Mesothelial cell of epicardium (in vitro differentiated cells): ENCODE measurements around the gene ZNF830. TPM values are rescaled to one million over a fixed set of nuclear protein-coding genes. Genes with fewer than 3 reads are reported as not detected.

Experiments used
- DNase-seq, 2 experiments: peaks; one replicate each; pipeline ENCODE4 v3.0.0; 2021; ENCODE audit warnings: low spot score in 2 of 2; ENCODE audit not compliant: unreplicated experiment in 2 of 2
- H3K27ac Mint-ChIP-seq: 2 replicates; pipeline ENCODE4 v1.8.0; 2021; ENCODE audit warnings: mixed read lengths
- H3K27me3 Mint-ChIP-seq: 2 replicates; pipeline ENCODE4 v1.8.0; 2021; ENCODE audit warnings: low read depth, mixed read lengths
- H3K36me3 Mint-ChIP-seq: 2 replicates; pipeline ENCODE4 v1.8.0; 2021; ENCODE audit warnings: mixed read lengths
- H3K4me1 Mint-ChIP-seq: 2 replicates; pipeline ENCODE4 v1.8.0; 2021; ENCODE audit warnings: mixed read lengths
- H3K4me3 Mint-ChIP-seq: 2 replicates; pipeline ENCODE4 v1.8.0; 2021; ENCODE audit warnings: mild to moderate bottlenecking, moderate library complexity, mixed read lengths
- H3K9me3 Mint-ChIP-seq: 2 replicates; pipeline ENCODE4 v1.8.0; 2021; ENCODE audit warnings: mixed read lengths
- total RNA-seq: library from RNA; stranded (reverse); gene quantifications from 3 replicates; pipeline ENCODE4 v1.2.1, GENCODE V29; 2021
- TF ChIP-seq, protein P1 (sequence below): fragments of 200-600 bp; sonication (generic); IDR thresholded peaks from one replicate; pipeline ENCODE4 v1.5.0; 2021; ENCODE audit warnings: antibody characterized with exemption; ENCODE audit not compliant: unreplicated experiment

The ZNF830 gene
- total RNA-seq, 1 donor from 2014 or later, result 17.2 TPM

GRCh38 chr17:35011671-35012216 is 50.4 kb downstream of the ZNF830 start:
- Mint-ChIP-seq H3K27ac (peak overlapping the region; percentile 47), H3K4me3 (no peak overlapping the region), H3K36me3 (peaks cover 16% of the 10 kb centered on the region), H3K27me3 (no peaks in the 10 kb centered on the region), H3K9me3 (no peaks in the 10 kb centered on the region), H3K4me1 (peaks cover 6% of the 10 kb centered on the region)
- no peak for DNase-seq
- TF ChIP-seq, protein P1, sequence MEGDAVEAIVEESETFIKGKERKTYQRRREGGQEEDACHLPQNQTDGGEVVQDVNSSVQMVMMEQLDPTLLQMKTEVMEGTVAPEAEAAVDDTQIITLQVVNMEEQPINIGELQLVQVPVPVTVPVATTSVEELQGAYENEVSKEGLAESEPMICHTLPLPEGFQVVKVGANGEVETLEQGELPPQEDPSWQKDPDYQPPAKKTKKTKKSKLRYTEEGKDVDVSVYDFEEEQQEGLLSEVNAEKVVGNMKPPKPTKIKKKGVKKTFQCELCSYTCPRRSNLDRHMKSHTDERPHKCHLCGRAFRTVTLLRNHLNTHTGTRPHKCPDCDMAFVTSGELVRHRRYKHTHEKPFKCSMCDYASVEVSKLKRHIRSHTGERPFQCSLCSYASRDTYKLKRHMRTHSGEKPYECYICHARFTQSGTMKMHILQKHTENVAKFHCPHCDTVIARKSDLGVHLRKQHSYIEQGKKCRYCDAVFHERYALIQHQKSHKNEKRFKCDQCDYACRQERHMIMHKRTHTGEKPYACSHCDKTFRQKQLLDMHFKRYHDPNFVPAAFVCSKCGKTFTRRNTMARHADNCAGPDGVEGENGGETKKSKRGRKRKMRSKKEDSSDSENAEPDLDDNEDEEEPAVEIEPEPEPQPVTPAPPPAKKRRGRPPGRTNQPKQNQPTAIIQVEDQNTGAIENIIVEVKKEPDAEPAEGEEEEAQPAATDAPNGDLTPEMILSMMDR, result no peak

Other genes with a start within 250 kb of the ZNF830 start
- 3.2 to 3.5 TPM (median 3.3 TPM) in 3 replicates for gene CCT6B, start 80 bp upstream of the ZNF830 start, total RNA-seq
- 84.4 to 93.1 TPM (median 92.2 TPM) in 3 replicates for gene LIG3, start 19.0 kb downstream of the ZNF830 start, total RNA-seq
- gene RFFL, start 102.2 kb downstream of the ZNF830 start, total RNA-seq, result 15.8 to 19.8 TPM (median 16.7 TPM) in 3 replicates
- gene RAD51D, start 158.3 kb downstream of the ZNF830 start, total RNA-seq, result 12.0 to 17.2 TPM (median 14.8 TPM) in 3 replicates
- gene FNDC8, start 160.1 kb downstream of the ZNF830 start, total RNA-seq, result not detected in 3 replicates
- gene NLE1, start 180.8 kb downstream of the ZNF830 start, total RNA-seq, result 22.4 to 23.8 TPM (median 22.9 TPM) in 3 replicates
- not detected in 3 replicates for gene UNC45B, start 186.3 kb downstream of the ZNF830 start, total RNA-seq
- gene SLC35G3, start 232.9 kb downstream of the ZNF830 start, total RNA-seq, result not detected in 3 replicates